GM18498 (cell line): ENCODE data around the gene MRGPRX3.
"Not testable (repeated sequence)": the region's sequence is repeated elsewhere in the genome, so short reads cannot be mapped to it uniquely, and the experiment has no call there.

Experiments used
- ATAC-seq: cut with Tn5 transposase; IDR thresholded peaks from one replicate; pipeline ENCODE4 v1.9.1; 2021; ENCODE audit warnings: mild to moderate bottlenecking, moderate library complexity; ENCODE audit not compliant: unreplicated experiment

MRGPRX3 gene

GRCh38 chr11:18132341-18132740, at the start of gene MRGPRX3:
TSS of gene MRGPRX3 (plus strand) at chr11:18132571. CDS start at chr11:18137203, 4,632 bp downstream.
- no peak for ATAC-seq

DNA sequence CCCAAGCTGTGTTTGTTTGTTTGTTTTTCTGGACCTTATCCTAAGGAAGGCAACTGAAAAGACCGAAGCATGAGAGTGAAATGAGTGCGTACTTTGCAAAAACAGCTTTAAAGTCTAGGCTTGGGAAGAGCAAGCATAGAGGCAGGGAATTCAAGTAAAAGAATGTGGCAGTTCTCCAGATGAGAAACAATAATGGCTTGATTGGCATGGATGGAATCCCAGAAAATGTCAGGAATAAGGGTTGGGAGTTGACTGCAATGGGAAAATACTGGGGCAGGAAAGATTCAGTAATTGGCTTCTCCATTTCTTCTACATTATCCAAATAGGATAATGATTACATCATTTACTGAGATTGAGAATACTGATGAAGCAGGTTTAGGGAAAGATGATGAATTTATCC, 44.0 kb upstream of the MRGPRX3 start:
- ATAC-seq = no peak

GRCh38 chr11:18088966-18089365, 43.4 kb upstream of the MRGPRX3 start:
- no peak for ATAC-seq

- no peak for ATAC-seq
Measured at GRCh38 chr11:18091731-18092130, 40.6 kb upstream of the MRGPRX3 start.

- no peak for ATAC-seq
Measured at GRCh38 chr11:18093959-18094358, 38.4 kb upstream of the MRGPRX3 start.

- no peak for ATAC-seq
Measured at GRCh38 chr11:18100926-18101656, 31.3 kb upstream of the MRGPRX3 start.

GRCh38 chr11:18105086-18105801, 27.1 kb upstream of the MRGPRX3 start:
- no peak for ATAC-seq

- ATAC-seq = peak; percentile 98
Measured at GRCh38 chr11:18105802-18106574, 26.4 kb upstream of the MRGPRX3 start, which contains the start of gene SAAL1. TSS of gene SAAL1 (minus strand) at chr11:18106082. CDS start at chr11:18106041, 41 bp downstream.

- no peak for ATAC-seq
Measured at GRCh38 chr11:18106688-18107087, 25.7 kb upstream of the MRGPRX3 start.

- ATAC-seq = no peak
Measured at GRCh38 chr11:18108254-18108653, 24.1 kb upstream of the MRGPRX3 start.

- no peak for ATAC-seq
Measured at GRCh38 chr11:18111005-18111404, 21.4 kb upstream of the MRGPRX3 start.

DNA sequence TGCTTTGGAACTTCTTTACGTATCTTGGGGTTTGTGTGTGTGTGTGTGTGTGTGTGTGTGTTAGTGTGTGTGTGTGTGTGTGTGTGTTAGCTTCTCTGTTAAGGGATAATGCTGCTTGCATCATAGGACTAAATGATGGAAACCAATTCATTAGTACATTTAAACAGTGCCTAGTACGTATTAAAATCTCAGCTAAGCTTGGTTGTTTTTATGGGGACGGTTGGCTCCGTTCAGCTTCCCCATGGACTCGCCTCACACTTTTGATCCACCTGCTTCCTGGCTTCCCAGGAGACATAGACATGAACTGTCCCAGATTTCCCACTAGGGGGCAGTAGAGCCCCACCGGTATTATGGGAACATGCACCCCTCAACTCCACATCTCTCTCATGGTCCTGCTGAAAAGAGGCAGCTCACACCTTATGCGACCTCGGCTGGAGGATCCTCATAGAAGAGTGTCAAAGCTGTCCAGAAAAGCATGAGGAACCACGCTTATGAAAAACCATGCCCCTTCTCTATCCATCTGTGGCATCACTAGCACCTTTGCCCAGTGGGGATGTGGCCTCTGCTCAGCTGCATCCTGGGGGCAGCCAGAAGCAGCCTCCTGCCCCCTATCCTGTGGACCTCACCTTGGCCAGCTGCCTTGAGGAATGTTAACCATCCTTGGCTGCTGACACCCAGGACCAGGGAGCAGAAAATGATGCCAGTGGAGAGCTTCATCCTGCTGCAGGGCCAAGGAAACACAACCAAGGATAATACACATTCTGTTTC, 16.8 kb upstream of the MRGPRX3 start:
- ATAC-seq = peak; percentile 88

- not testable (repeated sequence) for ATAC-seq
Measured at GRCh38 chr11:18121331-18121828, 11.0 kb upstream of the MRGPRX3 start.

DNA sequence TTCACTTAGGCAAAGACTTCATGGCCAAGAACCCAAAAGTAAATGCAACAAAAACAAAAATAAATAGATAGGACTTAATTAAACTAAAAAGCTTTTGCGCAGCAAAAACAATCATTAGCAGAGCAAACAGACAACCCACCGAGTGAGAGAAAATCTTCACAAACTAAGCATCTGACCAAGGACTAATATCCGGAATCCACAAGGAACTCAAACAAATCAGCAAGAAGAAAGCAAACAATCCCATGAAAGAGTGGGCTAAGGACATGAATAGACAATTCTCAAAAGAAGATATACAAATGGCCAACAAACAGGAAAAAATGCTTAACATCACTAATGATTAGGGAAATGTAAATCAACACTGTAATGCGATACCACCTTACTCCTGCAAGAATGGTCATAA, 1.3 kb upstream of the MRGPRX3 start:
- not testable (repeated sequence) for ATAC-seq

GRCh38 chr11:18135308-18135707, 2.9 kb downstream of the MRGPRX3 start:
- no peak for ATAC-seq

DNA sequence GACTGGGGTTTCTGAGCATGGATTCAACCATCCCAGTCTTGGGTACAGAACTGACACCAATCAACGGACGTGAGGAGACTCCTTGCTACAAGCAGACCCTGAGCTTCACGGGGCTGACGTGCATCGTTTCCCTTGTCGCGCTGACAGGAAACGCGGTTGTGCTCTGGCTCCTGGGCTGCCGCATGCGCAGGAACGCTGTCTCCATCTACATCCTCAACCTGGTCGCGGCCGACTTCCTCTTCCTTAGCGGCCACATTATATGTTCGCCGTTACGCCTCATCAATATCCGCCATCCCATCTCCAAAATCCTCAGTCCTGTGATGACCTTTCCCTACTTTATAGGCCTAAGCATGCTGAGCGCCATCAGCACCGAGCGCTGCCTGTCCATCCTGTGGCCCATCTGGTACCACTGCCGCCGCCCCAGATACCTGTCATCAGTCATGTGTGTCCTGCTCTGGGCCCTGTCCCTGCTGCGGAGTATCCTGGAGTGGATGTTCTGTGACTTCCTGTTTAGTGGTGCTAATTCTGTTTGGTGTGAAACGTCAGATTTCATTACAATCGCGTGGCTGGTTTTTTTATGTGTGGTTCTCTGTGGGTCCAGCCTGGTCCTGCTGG, 4.9 kb downstream of the MRGPRX3 start:
- ATAC-seq = no peak

DNA sequence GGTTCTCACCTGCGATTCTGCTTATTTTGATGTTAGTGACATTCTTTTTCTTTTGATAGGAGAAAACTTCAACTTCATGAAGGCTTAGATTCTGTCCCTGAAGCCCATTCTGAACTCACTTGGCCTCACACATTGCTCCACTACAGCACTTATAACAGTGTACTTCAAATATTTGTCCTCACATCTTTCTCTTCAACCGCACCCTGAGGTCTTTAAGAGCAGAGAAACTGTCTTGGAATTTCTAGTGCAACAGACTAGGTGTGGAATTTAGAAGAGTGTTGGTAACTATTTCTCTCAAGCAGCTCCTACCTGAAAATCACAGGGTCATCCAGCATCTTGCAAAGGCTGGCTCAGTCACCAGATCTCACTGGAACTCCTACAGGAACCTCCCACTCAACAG, 7.8 kb downstream of the MRGPRX3 start:
- no peak for ATAC-seq

GRCh38 chr11:18144243-18144642, 11.9 kb downstream of the MRGPRX3 start:
- no peak for ATAC-seq

DNA sequence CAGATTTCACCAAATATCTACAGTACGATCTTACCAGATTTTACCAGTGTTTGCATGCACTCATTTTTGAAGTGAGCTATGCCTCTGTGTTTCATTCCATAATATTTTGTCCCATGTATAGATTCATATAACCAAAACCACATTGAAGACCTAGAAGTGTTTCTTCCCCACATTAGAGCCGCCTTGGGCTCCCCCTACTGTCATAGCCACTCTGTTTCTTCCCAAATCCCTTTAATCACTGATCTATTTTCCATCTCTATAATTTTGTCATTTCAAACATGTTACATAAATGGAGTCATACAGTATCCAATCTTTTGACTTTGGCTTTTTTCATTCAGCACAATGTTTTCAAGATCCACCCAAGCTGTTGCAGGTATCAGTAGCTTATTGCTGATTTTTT, 12.7 kb downstream of the MRGPRX3 start:
- ATAC-seq = no peak

DNA sequence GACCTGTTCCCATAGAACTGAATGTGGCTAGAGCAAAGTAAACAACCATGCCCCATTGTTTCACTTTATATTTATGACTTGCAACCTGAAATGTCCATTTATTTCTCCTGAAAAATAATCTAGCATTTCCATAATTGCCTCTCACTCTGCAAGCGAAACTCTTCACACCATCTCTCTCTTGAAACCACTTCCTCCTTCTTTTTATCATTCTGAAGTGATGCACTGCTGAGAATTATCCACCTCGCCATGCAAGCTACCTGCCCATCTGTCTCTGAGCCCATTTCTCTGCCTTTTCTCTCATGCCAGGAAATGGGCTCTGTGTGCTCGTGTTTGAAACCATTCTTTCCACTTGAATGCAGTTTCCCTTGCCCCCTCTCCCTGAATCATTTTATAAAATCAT, 13.5 kb downstream of the MRGPRX3 start:
- no peak for ATAC-seq
